GM18907 (cell line): ENCODE measurements around the gene NPSR1.
"Not testable (repeated sequence)": the region's sequence is repeated elsewhere in the genome, so short reads cannot be mapped to it uniquely, and the experiment has no call there.

Experiments used
- ATAC-seq: cut with Tn5 transposase; IDR thresholded peaks from one replicate; pipeline ENCODE4 v1.9.1; 2021; ENCODE audit warnings: mild to moderate bottlenecking, moderate library complexity; ENCODE audit not compliant: unreplicated experiment

Gene NPSR1

DNA sequence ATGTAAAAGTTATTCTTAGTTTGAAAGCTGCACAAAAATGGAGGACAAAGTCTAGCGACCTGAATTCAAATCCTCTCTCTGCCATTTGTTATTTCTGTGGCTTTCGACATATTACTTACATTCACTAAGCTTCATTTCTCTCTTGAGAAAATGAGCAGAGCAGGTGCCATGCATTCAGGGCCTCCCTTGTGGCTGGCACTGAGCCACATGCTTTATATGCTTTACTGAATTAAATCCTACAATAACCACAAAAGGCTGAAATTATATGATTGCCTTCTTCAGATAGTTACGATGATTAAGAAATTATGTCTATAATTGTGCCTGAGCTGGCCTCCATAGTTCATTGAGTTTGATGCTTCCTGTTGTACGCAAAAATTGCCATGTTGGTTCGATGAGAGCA is 98.7 kb downstream of the NPSR1 start:
- ATAC-seq, result no peak

DNA sequence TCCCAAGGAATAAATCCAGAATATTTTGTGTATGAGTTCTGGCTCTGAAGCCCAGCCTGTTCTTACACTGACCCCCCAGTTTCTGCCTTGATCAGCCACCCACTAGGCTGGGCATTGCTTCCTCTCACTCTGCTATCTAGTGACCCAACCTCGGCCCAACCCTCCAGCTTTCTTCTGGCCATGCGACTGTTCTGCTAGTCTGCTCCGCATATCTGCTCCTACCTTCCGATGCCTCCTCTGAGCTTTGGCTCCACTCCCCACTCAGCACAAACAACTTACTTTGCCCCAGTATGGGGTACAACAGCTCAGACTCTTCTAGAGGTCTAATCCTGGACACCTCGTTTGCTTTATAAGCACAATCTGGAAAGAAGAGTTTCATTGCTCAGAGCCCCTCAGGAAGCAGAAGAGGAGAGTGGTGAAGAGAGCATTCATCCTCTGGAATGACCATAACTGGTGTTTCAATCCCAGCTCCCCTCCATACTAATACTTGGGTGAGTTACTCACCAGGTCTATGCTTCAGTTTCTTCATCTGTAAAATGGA is 99.6 kb downstream of the NPSR1 start:
- peak; percentile 7 for ATAC-seq

DNA sequence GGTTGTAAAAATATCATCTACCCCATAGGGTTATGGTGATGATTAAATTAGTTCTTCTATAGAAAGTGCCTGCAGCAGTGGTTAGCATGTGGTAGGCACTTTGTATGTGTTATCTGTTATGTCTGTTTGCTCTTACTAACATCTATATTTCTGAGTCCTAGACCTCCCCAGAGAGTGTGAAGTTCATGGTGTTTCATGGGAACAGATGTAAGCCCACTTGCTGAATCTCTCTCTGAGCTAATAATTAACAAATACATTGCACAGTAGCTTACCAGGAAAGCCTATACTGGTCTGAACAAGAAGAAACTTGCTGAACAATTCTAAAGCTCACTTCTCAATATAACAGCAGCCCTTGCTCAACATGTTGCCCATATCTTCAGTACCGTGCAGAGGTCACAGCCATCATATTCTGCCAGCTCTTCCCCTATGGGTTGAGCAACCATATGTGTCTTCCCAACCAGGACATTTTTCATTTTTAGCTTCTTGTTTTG is 100.1 kb downstream of the NPSR1 start:
- ATAC-seq, result peak; percentile 75

DNA sequence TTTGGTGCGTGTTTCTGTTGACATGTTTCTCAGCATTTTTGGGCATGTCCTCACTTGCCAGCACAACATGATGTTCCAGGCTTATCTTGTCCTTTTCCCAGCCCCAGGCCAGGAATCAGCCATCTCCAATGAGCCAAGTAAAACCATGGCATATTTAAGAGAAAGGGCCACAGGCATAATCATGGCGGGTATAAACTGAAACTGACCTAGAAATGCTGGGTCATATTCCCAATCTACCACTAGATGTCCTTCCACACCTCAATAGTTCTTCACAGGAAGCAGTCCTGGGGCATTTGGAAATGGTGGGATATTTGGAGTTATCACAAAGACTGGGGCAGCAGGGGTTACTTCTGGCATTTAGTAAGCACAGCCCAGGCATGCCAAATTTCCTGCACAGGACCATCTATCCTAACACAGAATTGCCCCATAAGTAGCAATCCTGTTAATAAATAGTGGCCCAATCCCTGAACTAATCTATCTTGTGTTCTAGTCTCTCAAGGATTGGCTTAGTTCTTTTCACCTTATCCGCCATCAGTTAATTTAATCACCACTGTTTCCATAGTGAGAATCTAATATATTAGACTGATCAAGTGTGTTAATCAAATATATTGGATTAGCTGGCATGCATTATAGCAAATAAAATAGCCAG is 101.6 kb downstream of the NPSR1 start:
- ATAC-seq, result no peak

DNA sequence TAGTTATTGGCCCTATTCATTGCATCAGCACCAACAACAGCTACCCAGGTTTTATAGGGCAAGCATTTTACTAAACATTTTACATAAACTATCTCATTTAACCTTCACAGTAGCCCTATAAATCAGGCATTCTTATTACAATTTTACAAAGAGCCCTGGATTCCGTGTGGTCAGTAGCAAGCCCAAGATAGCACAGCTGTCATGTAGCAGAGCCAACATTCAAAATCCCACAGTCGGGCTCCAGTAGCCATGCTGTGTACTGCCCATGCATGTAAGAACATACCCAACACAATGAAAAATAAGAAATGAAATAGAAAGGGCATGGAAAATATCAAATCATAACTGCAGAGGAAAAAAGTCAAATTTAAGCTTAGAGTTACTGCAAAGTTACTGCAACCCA is 102.3 kb downstream of the NPSR1 start:
- ATAC-seq, result no peak

DNA sequence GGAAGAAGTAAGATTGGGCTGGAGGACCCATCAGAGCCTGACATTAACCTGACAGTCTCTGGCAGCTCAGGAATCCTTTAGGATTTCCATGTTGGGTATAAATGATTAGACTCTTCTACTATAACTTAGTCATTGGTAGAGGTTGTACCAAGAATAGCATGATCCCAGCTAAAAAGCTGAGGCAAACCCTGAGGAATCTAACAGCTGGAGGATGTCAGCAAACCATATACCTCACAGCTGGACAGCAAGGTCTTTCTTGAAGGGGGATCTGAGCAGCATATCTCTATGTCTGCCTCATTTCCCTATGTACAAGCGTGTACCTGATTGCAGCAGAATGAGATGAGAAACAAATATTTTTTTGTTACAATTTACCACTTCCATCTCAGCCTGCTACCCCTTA is 103.2 kb downstream of the NPSR1 start:
- no peak for ATAC-seq

DNA sequence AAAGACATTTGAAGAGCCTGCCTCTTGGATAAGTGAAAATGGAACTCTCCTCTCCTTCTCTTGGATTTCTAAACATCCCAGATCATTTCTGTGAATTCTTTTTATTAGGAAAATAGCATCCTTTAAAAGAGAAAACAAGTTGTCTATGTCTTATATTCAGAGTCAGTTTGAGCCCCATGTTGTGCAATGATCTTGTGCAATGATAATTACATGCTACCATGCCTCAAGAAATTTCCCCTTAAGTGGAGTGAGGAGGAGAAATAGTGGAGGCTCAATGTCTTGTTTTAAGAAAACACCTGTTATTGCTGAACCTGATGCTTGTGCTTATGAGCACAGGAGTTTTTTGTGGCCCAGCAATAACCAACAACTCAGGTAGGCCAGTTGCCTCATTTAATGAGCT is 103.6 kb downstream of the NPSR1 start:
- no peak for ATAC-seq

DNA sequence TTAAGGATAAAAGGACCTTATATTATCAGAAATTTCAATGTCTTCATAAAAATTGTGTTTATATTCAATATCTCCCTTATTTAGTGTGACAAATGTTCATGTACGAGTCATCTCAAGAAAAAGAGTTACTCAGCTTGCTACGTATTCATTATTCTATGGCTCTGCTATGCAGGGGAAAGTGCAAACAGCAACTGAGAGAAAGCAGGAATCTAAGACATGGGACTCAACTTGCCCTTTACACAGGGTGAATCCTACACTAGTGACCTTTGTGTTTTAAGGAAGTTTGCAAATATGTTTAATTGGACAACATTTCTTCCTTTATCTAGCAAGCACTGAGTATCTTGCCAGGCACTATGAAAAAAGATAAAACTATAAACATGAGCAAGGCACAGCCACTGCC is 104.7 kb downstream of the NPSR1 start:
- no peak for ATAC-seq

DNA sequence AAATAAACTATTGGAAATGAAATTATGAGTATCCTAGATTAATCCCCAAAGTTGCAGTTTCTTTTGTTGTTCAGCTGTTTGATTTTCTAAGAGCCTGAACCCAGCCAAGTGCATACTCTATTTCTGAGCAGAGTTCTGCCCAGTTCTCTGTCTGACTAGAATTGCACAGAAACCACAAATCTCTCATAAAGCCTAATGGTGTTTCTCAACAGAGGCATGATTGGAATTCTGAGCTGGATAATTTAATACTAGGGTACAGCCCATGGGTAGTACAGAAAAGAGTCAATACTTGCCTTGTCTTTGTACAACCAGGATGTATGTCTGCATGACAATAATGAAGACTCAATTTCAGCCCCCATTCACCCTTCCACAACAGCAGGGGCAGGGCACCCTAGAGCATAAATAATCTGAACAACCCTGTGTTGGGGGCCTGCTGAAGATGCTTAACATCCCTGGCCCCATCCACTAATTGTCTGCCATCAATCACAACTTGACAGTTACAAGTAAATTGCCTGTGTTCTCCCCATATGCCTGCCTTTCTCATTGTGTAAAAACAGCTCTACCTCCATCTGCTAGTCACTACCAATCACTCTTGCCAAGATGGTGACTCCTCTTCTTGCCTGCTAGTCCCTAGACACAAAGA is 114.4 kb downstream of the NPSR1 start:
- no peak for ATAC-seq

DNA sequence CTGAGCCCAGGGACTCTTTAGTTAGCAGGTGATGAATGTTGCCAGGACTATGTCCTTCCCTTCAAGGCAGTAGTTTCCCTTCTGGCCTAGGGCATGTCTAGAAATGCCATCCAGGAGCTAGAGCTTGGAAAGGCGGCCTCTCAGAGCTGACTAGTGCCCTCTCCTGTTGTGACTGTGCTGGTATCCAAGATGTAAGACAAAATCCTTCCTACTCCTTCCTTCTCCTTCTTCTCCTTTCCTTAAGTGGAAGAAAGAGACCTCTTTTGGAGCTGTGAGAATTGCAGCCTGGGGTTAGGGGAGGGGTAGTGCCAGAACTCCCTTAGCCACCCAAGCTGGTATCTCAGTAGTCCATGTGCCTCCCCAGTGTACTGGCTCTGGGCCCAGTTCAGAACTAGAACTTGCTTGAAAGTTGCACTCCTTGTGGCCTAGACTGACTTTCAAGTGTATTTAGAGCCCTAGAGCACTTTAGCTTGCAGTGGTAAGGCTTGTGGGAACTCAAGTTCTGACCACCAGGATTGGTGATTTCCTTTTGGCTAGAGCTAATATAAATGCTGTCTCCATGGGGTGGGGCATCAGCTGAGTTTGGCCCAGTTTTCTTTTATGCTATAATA is 118.8 kb downstream of the NPSR1 start:
- no peak for ATAC-seq

DNA sequence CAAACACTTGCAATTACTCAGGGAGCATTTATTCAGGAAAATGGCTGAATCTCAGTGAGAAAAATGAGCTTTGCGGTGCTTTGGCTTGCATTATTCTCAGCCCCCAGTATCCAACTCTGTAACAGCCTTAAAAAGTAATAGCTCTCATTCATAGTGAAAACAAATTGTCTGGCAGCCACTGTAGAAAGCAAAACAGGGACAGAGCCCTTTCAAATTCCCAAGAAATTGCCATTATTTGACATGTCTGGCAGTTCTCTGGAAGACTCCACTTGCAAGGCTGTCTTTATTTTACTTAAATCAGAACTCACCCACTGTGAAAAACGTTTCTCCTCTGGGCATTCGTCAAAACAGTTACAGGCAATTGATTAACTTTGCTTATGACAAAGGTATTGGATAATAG is 122.5 kb downstream of the NPSR1 start:
- ATAC-seq, result no peak

DNA sequence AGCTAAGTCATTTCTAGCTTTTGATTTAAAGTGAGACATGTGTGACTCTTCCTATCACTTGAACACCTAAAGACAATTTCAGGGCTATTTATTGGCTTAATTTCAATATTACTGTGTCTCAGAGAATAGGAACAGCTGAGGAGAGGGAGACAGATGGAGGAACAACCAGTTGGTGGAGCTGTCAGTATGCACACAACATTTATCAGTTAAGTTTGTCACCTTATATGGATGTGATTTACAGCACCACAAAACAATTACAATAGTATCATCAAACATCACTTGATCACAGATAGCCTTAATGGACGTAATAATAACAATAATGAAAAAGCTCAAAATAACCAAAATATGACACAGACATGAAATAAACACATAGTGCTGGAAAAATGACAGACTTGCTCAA is 129.6 kb downstream of the NPSR1 start:
- ATAC-seq, result no peak

DNA sequence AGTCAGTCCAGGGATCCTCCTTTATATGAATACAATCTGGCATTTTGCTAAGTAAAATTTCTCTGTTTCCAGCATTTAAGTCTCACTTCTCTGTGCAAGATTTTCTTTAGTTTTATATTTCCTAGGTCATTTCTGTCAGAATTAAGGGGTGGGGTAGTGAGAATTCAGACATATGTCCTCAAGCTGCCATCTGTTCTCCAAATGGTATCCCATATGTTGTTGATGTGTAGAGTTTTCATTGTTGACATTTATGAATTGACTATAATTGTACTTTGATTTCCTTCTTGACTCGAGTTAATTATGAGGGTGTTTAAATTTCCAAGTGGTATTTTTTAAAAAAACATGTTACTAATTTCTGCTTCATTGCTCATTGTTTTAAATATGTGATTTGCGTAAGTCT is 148.8 kb downstream of the NPSR1 start:
- ATAC-seq, result no peak

DNA sequence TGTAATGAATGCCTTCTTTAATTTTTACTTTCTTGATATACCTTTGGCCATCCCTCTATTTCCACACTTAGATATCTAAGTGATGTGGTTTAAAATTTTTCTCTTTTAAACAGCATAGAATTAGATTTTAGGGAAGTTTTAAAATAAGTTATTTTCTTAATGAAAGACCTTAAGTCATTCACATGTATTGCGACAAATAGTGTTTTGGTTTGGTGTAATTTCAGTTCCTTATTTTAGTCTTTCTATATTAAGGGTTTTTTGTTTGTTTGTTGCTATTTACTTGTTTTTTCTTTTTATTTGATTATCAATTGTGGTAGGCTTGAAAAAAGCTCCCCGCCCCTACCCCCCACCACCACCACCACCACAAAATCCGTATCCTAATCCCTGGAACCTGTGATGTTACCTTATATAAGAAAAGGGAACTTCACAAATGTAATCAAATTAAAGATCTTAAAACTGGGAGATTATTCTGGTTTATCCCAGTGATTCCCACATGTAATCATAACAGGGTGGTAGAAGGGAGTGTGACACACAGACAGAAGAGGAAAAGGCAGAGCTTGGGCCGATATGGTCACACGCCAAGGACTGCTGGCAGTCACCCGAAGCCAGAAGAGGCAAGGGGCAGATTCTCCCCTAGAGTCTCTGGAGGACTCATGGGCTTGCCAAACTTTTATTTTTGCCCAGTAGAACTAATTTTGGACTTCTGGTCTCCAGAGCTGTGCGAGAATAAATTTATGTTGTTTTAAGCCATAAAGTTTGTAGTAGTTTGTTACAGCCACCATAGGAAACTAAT is 149.7 kb downstream of the NPSR1 start:
- no peak for ATAC-seq

DNA sequence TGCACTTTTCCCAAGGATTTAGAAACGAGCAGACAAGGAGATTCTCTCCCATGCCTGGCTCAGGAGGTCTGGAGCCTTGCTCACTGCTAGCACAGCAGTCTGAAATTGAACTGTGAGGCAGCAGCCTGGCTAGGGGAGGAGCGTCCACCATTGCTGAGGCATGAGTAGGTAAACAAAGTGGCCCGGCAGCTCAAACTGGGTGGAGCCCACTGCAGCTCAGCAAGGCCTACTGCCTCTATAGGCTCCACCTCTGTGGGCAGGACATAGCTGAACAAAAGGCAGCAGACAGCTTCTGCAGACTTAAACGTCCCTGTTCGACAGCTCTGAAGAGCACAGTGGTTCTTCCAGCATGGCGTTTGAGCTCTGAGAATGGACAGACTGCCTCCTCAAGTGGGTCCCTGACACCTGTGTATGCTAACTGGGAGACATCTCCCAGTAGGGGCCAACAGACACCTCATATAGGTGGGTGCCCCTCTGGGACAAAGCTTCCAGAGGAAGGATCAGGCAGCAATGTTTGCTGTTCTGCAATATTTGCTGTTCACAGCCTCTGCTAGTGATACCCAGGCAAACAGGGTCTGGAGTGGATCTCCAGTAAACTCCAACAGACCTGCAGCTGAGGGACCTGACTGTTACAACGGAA is 156.3 kb downstream of the NPSR1 start:
- not testable (repeated sequence) for ATAC-seq

DNA sequence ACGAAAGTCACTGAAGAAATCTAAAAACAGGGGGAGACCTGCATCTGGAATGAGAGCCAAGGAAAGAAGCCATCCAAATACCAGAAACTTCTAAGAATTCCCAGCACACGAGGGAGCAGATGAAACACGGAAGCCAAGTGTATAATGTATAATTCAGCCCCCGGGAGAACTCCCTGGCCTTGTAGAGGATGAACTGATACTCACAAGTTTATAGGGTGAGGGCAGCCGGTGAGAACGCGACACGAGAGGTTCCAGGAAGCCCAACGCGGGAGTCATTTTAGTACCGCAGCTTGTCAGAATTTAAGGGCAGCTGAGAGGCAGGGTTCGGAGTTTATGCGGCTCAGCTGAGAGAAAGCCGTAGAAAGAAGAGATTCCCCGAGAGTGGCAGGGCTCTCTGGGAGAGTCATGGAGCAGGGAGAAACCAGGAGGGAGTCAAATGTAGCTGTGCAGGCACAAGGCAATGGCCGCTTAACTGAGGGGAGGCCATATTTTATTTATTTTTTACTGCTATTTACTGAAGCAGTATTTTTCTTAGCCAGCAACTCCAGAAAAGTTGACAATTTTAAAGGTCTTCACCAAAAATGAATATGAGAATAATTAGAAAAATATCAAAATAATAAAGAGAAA is 164.0 kb downstream of the NPSR1 start:
- no peak for ATAC-seq

DNA sequence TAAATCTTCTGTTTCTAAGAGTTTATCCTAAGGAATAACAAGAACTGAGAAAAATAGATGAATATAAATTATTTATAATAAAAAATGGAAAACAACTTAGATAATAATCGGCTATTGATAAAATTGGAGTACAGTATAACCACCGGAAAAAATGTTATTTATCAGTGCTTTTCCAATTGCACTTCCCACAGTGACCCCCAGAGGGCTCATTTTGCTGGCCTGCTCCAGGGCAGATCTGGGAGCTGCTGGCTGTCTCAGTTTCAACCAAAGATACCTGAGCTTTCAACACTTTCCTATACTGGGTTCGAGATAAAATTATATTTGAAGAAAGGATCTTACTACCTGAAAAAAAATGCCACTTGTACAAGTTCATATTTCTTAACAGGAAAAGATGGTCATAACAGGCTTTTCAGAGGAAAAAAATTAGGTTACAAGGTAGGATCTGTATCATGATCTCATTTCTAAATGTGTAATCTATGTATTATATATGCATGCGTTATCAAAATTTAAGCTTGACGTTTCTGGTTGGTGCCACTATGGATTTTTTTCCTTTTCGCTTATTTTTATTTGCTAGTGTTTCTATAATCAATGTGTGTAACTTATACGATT is 165.7 kb downstream of the NPSR1 start:
- ATAC-seq, result peak; percentile 78

DNA sequence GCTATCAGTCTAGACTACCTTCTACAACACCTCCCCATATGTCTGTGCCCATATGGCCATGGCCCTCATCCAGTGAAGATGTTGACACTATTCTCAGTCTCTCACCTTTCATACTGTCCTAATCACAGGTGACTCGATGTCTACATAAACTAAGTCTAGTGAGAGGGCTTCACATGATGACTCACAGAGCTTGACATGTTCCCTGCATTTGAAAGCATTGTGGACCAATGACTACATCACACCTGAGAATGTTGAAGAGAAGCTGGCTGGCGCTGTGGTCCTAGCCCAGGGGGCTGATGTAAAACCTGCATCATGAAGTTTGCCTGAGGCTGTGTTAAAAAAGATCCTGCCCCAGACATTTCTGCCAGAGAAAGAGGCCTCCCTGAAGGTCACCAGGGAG is 167.2 kb downstream of the NPSR1 start:
- ATAC-seq, result no peak

DNA sequence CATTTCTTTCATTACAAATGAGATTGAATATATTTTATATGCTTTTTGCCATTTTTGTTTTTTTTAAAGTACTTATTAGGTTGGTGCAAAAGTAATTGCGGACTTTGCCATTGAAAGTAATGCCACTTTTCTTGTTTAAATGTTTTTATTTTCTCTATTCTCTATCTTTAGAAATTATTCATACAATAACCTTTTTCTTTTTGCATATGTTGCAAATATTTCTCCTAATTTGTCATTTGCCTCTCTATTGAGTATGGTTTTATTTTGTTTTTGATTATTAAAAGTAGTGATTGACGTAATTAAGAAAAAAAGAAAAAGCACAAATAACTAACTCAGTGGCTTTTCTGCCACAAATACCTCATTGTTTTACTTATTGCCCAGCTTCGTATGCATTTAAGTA is 172.4 kb downstream of the NPSR1 start:
- no peak for ATAC-seq

DNA sequence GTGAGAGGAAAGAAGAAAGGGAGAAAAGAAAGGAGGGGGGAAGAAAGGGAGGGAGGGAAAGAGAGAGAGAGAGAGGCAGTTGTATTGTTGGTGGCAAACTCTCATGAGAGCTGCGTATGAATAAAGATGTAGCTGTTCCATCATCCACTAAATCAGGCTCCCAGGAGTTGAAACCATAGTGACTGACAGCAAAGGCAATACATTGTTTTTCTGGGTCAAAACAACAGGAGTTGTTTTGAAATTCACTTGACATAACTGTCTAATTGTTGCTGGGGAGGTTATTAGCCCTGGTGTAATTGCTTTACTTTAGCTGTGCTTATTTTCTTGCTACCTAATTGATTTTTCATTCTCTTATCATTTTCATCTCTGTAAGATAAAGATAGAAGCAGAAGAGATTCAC is 173.4 kb downstream of the NPSR1 start:
- ATAC-seq, result no peak
